Smooth muscle cell (in vitro differentiated cells): Measurements from ENCODE around the gene CENPVL1. TPM values are rescaled to one million over a fixed set of nuclear protein-coding genes. Genes with fewer than 3 reads are reported as not detected.
"Not testable (repeated sequence)": the region's sequence is repeated elsewhere in the genome, so short reads cannot be mapped to it uniquely, and the experiment has no call there.

Experiments
- DNase-seq: peaks from one replicate; lab custom pipeline; 2025; ENCODE audit not compliant: unreplicated experiment; lab: John Stamatoyannopoulos, UW
- H2AFZ ChIP-seq: fragments of 200-600 bp; sonication (generic); 2 replicates; pipeline ENCODE4 v1.6.0; 2016; ENCODE audit warnings: antibody characterized with exemption, low read depth, mild to moderate bottlenecking
- H3F3A ChIP-seq: fragments of 200-600 bp; sonication (generic); 2 replicates; pipeline ENCODE4 v1.6.0; 2017; ENCODE audit warnings: antibody characterized with exemption, low read depth
- H3K27ac ChIP-seq: fragments of 200-600 bp; sonication (generic); 2 replicates; pipeline ENCODE4 v1.5.1; 2016; ENCODE audit warnings: low read depth, mild to moderate bottlenecking
- H3K27me3 ChIP-seq: fragments of 200-600 bp; sonication (generic); 2 replicates; pipeline ENCODE4 v1.6.1; 2016; ENCODE audit warnings: low read depth, mild to moderate bottlenecking
- H3K36me3 ChIP-seq: fragments of 200-600 bp; sonication (generic); 2 replicates; pipeline ENCODE4 v1.5.1; 2016; ENCODE audit warnings: low read depth
- H3K4me1 ChIP-seq: fragments of 200-600 bp; sonication (generic); 2 replicates; pipeline ENCODE4 v1.5.1; 2016; ENCODE audit warnings: low read depth
- H3K4me2 ChIP-seq: fragments of 200-600 bp; sonication (generic); 2 replicates; pipeline ENCODE4 v1.6.0; 2016; ENCODE audit warnings: mild to moderate bottlenecking
- H3K4me3 ChIP-seq: fragments of 200-600 bp; sonication (generic); 2 replicates; pipeline ENCODE4 v1.5.1; 2016; ENCODE audit warnings: mild to moderate bottlenecking
- H3K79me2 ChIP-seq: fragments of 200-600 bp; sonication (generic); 2 replicates; pipeline ENCODE4 v1.6.0; 2016; ENCODE audit warnings: low read depth, mild to moderate bottlenecking
- H3K9ac ChIP-seq: fragments of 200-600 bp; sonication (generic); 2 replicates; pipeline ENCODE4 v1.6.0; 2016; ENCODE audit warnings: low read depth
- H3K9me3 ChIP-seq: fragments of 200-600 bp; sonication (generic); replicated peaks from 2 replicates; pipeline ENCODE4 v1.5.1; 2016; ENCODE audit warnings: low read depth
- H4K20me1 ChIP-seq: fragments of 200-600 bp; sonication (generic); 2 replicates; pipeline ENCODE4 v1.6.0; 2016; ENCODE audit warnings: low read depth
- CTCF ChIP-seq: fragments of 200-600 bp; sonication (generic); IDR thresholded peaks from 2 replicates; pipeline ENCODE4 v1.5.1; 2017; ENCODE audit warnings: borderline replicate concordance, mild to moderate bottlenecking, antibody characterized with exemption; ENCODE audit not compliant: insufficient read depth, poor library complexity, severe bottlenecking
- WGBS: methylation state at CpG from one replicate; pipeline ENCODE4 v1.1.7; 2016; ENCODE audit warnings: low lambda C conversion rate; 5-methylcytosine and 5-hydroxymethylcytosine counted together
- polyA plus RNA-seq: library from polyadenylated mRNA; unstranded; fragments of >200 nt; fragmentation: Nextera tagmentation; extraction: Ambion mirVana; gene quantifications from 2 replicates; pipeline ENCODE4 v1.2.1, GENCODE V29; 2016
- total RNA-seq: library from RNA; depleted of rRNA; stranded (reverse); fragments of >200 nt; gene quantifications from 2 replicates; pipeline ENCODE4 v1.2.3, GENCODE V29; 2014

The CENPVL1 gene
- total RNA-seq (not detected in 2 replicates), polyA plus RNA-seq (not detected in 2 replicates)

- WGBS, result no CpG with 5 or more reads among the region's 87 CpGs
- not testable (repeated sequence) for H3K27ac ChIP-seq, H3K36me3 ChIP-seq
Observed at GRCh38 chrX:51710277-51711164, at the start of gene CENPVL1. TSS of gene CENPVL1 (plus strand) at chrX:51710512. CDS start at chrX:51710512, 0 bp downstream.

GRCh38 chrX:51665981-51666380 is 44.3 kb upstream of the CENPVL1 start:
- Histone ChIP-seq H3K4me3 (no peak overlapping the region), H3K4me1 (no peaks in the 10 kb centered on the region), H3K27ac (no peak overlapping the region), H3K4me2 (no peak overlapping the region), H3F3A (no peaks in the 10 kb centered on the region), H3K36me3 (no peaks in the 10 kb centered on the region), H3K79me2 (no peaks in the 10 kb centered on the region), H4K20me1 (no peaks in the 10 kb centered on the region), H3K27me3 (no peaks in the 10 kb centered on the region), H3K9me3 (no peaks in the 10 kb centered on the region), H3K9ac (no peak overlapping the region), H2AFZ (no peak overlapping the region)
- WGBS, result 74% methylated on average over 5 of the region's 5 CpGs
- no peak for DNase-seq
- TF ChIP-seq CTCF, result no peak

More at GRCh38 chrX:51710277-51711164, at the start of gene CENPVL1:
- H3K79me2 ChIP-seq, H3K4me3 ChIP-seq, H3K9ac ChIP-seq, H4K20me1 ChIP-seq, H2AFZ ChIP-seq, H3K27me3 ChIP-seq, H3K4me1 ChIP-seq, H3K9me3 ChIP-seq, DNase-seq, H3K4me2 ChIP-seq, H3F3A ChIP-seq: not testable (repeated sequence)

- not testable (repeated sequence) for H3K4me3 ChIP-seq, H4K20me1 ChIP-seq, H3K36me3 ChIP-seq, H3K4me2 ChIP-seq, H3K27me3 ChIP-seq, H3K27ac ChIP-seq, H3K9me3 ChIP-seq, DNase-seq, H3F3A ChIP-seq, H2AFZ ChIP-seq, H3K9ac ChIP-seq, H3K79me2 ChIP-seq, H3K4me1 ChIP-seq
- no CpG with 5 or more reads among the region's 18 CpGs for WGBS
Observed at GRCh38 chrX:51679689-51680433, 30.5 kb upstream of the CENPVL1 start.

GRCh38 chrX:51681808-51682719 is 28.2 kb upstream of the CENPVL1 start:
- not testable (repeated sequence) for H3K4me3 ChIP-seq, H3K79me2 ChIP-seq, H3F3A ChIP-seq, H3K27me3 ChIP-seq, DNase-seq, H3K36me3 ChIP-seq, H3K4me1 ChIP-seq, H4K20me1 ChIP-seq, H3K9me3 ChIP-seq, H2AFZ ChIP-seq, H3K9ac ChIP-seq, H3K4me2 ChIP-seq, H3K27ac ChIP-seq
- no CpG with 5 or more reads among the region's 88 CpGs for WGBS

GRCh38 chrX:51682720-51683062 is 27.6 kb upstream of the CENPVL1 start, which contains the start of gene CENPVL2:
TSS of gene CENPVL2 (minus strand) at chrX:51682831. CDS start at chrX:51682831, 0 bp downstream.
- H3K9me3 ChIP-seq, H3K79me2 ChIP-seq, H2AFZ ChIP-seq, H3F3A ChIP-seq, H3K9ac ChIP-seq, H3K4me2 ChIP-seq, H3K27ac ChIP-seq, H3K4me3 ChIP-seq, H3K27me3 ChIP-seq, DNase-seq, H3K4me1 ChIP-seq, H3K36me3 ChIP-seq, H4K20me1 ChIP-seq: not testable (repeated sequence)
- no CpG with 5 or more reads among the region's 30 CpGs for WGBS
